Lower leg skin (tissue), 3 donors: ENCODE results near the gene LITAFD.
"Not testable (repeated sequence)": the region's sequence is repeated elsewhere in the genome, so short reads cannot be mapped to it uniquely, and the experiment has no call there.

Experiments
- POLR2A ChIP-seq, 2 donors: fragments of 450-650 bp; IDR thresholded peaks; one replicate each; pipeline ENCODE4 v1.6.1; 2016 to 2017; ENCODE audit warnings: antibody characterized with exemption in 2 of 2, mild to moderate bottlenecking in 1 of 2, moderate library complexity in 1 of 2
- TF ChIP-seq, protein P1 (sequence below), 3 donors: fragments of 450-650 bp; IDR thresholded peaks; one replicate each; pipeline ENCODE4 v1.5.1; 2016; ENCODE audit warnings: antibody characterized with exemption in 3 of 3, mild to moderate bottlenecking in 3 of 3, moderate library complexity in 2 of 3

DNA sequence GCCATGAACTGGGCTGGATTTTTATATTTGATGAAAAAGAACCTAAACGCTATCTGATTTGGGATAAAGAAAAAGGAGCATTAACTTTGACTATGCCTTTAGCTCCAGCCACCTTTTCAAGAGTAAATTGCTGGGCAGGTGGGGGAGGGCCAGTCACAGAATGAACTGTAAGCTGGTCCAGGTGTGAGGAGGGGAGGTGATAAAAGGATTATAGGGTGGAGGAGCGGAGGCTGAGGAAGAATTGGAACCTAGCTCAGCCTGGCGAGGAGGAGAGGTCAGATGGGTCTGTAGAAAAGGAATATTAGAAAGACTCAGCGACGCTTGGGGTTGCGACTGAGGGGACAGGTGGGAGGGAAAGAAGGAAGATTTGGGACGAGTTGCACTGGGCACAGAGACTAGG lies 45.4 kb upstream of the LITAFD start:
- TF ChIP-seq, protein P1, sequence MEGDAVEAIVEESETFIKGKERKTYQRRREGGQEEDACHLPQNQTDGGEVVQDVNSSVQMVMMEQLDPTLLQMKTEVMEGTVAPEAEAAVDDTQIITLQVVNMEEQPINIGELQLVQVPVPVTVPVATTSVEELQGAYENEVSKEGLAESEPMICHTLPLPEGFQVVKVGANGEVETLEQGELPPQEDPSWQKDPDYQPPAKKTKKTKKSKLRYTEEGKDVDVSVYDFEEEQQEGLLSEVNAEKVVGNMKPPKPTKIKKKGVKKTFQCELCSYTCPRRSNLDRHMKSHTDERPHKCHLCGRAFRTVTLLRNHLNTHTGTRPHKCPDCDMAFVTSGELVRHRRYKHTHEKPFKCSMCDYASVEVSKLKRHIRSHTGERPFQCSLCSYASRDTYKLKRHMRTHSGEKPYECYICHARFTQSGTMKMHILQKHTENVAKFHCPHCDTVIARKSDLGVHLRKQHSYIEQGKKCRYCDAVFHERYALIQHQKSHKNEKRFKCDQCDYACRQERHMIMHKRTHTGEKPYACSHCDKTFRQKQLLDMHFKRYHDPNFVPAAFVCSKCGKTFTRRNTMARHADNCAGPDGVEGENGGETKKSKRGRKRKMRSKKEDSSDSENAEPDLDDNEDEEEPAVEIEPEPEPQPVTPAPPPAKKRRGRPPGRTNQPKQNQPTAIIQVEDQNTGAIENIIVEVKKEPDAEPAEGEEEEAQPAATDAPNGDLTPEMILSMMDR (IDR thresholded peaks at IDR 0.05): not testable (repeated sequence)
- not testable (repeated sequence) for TF ChIP-seq POLR2A (IDR thresholded peaks at IDR 0.05)
